HepG2 (cell line): Measurements from ENCODE around the gene ALG14. TPM values are rescaled to one million over a fixed set of nuclear protein-coding genes. Genes with fewer than 3 reads are reported as not detected.

Experiments
- ATAC-seq: fragments of 200-7000 bp; cut with Tn5 transposase; 3 replicates; pipeline ENCODE4 v1.9.1; 2020; ENCODE audit warnings: mild to moderate bottlenecking, moderate library complexity
- BruUV-seq: library from RNA; stranded (reverse); fragments of 400-500 nt; replicated peaks from 2 replicates; lab custom pipeline; 2021; lab: Mats Ljungman, UMichigan
- CTCF ChIA-PET: fragments of 300-600 bp; formaldehyde crosslinking; extraction: SDS; loops from one replicate; lab custom pipeline; 2021; ENCODE audit warnings: low total read pairs, inconsistent platforms, low intra/inter-chr PET ratio; lab: Yijun Ruan, JAX
- POLR2A ChIA-PET: fragments of 350-600 bp; sonication (Branson Sonifier 250); formaldehyde crosslinking; loops from one replicate; lab custom pipeline; 2020; ENCODE audit warnings: antibody characterized with exemption, inconsistent platforms; lab: Yijun Ruan, JAX
- DNase-seq: peaks from one replicate; pipeline ENCODE4 v3.0.0-alpha.2; 2015; ENCODE audit warnings: low spot score
- FAIRE-seq: peaks from 3 replicates; lab custom pipeline; 2011; peaks lifted over from hg19 to GRCh38; lab: Jason Lieb, UNC
- H2AFZ ChIP-seq: one replicate; pipeline ENCODE4 v1.6.1; 2011; ENCODE audit warnings: low read length, inconsistent platforms
- H3K27ac ChIP-seq: fragments of 300-600 bp; 3 replicates; pipeline ENCODE4 v1.8.0; 2011; ENCODE audit warnings: mixed run types, mild to moderate bottlenecking, mixed read lengths, low read length, inconsistent platforms; ENCODE audit not compliant: insufficient read depth; ENCODE audit errors: extremely low read length
- H3K27me3 ChIP-seq, 2 experiments: fragments of 200-600 bp in 1 of 2; 2 replicates in 1 of 2; 3 replicates in 1 of 2; pipeline versions ENCODE4 v1.6.0 to v1.8.0; 2011; ENCODE audit warnings: low read length in 2 of 2, mild to moderate bottlenecking in 2 of 2, moderate library complexity in 2 of 2, inconsistent platforms in 1 of 2; ENCODE audit not compliant: insufficient read depth in 2 of 2, control insufficient read depth in 1 of 2
- H3K36me3 ChIP-seq, 2 experiments: fragments of 200-600 bp in 1 of 2; replicated peaks in 1 of 2; 2 replicates in 1 of 2; 3 replicates in 1 of 2; pipeline versions ENCODE4 v1.5.1 to v1.8.0; 2011; ENCODE audit warnings: low read length in 2 of 2, inconsistent platforms in 1 of 2; ENCODE audit not compliant: insufficient read depth in 2 of 2, control insufficient read depth in 1 of 2
- H3K4me1 ChIP-seq: 2 replicates; pipeline ENCODE4 v1.5.1; 2012; ENCODE audit warnings: low read length, inconsistent platforms; ENCODE audit not compliant: insufficient read depth
- H3K4me2 ChIP-seq: 2 replicates; pipeline ENCODE4 v1.6.0; 2011; ENCODE audit warnings: low read depth, low read length, inconsistent platforms
- H3K4me3 ChIP-seq, 3 experiments: fragments of 200-600 bp in 1 of 3; sonication (generic), shearing (Covaris generic) in 1 of 3; replicated peaks in 1 of 3; 2 replicates each; pipeline ENCODE4 v1.5.1; 2011 to 2016; ENCODE audit warnings: low read length in 3 of 3, inconsistent platforms in 2 of 3, low read depth in 2 of 3, mild to moderate bottlenecking in 2 of 3, control low read depth in 1 of 3, mixed read lengths in 1 of 3; ENCODE audit not compliant: insufficient read depth in 1 of 3
- H3K79me2 ChIP-seq: one replicate; pipeline ENCODE4 v1.6.1; 2011; ENCODE audit warnings: low read length, inconsistent platforms; ENCODE audit not compliant: insufficient read depth
- H3K9ac ChIP-seq: 2 replicates; pipeline ENCODE4 v1.6.0; 2011; ENCODE audit warnings: mild to moderate bottlenecking, low read depth, low read length, inconsistent platforms; ENCODE audit not compliant: insufficient read depth
- H3K9me3 ChIP-seq: 2 replicates; pipeline ENCODE4 v1.5.1; 2012; ENCODE audit warnings: mild to moderate bottlenecking, low read length
- H4K20me1 ChIP-seq: 2 replicates; pipeline ENCODE4 v1.6.0; 2011; ENCODE audit warnings: inconsistent platforms, mild to moderate bottlenecking, low read length, moderate library complexity; ENCODE audit not compliant: insufficient read depth
- BHLHE40 ChIP-seq: IDR thresholded peaks from 2 replicates; pipeline ENCODE4 v1.6.1; 2011; ENCODE audit warnings: low read length, improper control_type of control experiment
- CEBPB ChIP-seq: IDR thresholded peaks from 2 replicates; pipeline ENCODE4 v1.6.1; 2011; ENCODE audit warnings: low read depth, low read length, improper control_type of control experiment, borderline replicate concordance
- FOSL1 ChIP-seq: sonication (generic); formaldehyde crosslinking; IDR thresholded peaks from 2 replicates; pipeline ENCODE4 v1.9.0; 2021; ENCODE audit warnings: missing genetic modification reagents, borderline replicate concordance
- GATAD2A ChIP-seq: IDR thresholded peaks from 2 replicates; pipeline ENCODE4 v1.6.1; 2016
- KMT2B ChIP-seq: IDR thresholded peaks from 2 replicates; pipeline ENCODE4 v1.6.1; 2016; ENCODE audit warnings: missing genetic modification reagents, missing compliant biosample characterization
- MLX ChIP-seq: IDR thresholded peaks from 2 replicates; pipeline ENCODE4 v1.6.1; 2016
- NFYB ChIP-seq: sonication (generic); formaldehyde crosslinking; IDR thresholded peaks from 2 replicates; pipeline ENCODE4 v1.4.0; 2020; ENCODE audit warnings: missing genetic modification reagents
- RXRB ChIP-seq: IDR thresholded peaks from 2 replicates; pipeline ENCODE4 v1.6.1; 2016; ENCODE audit warnings: borderline replicate concordance, missing genetic modification reagents, missing compliant biosample characterization
- SAP130 ChIP-seq: IDR thresholded peaks from 2 replicates; pipeline ENCODE4 v1.6.1; 2016; ENCODE audit warnings: low read depth
- SMAD3 ChIP-seq: sonication (generic); formaldehyde crosslinking; IDR thresholded peaks from 2 replicates; pipeline ENCODE4 v1.4.0; 2020; ENCODE audit warnings: missing genetic modification reagents
- SRY ChIP-seq: sonication (generic); formaldehyde crosslinking; IDR thresholded peaks from 2 replicates; pipeline ENCODE4 v1.8.0; 2022; ENCODE audit warnings: mild to moderate bottlenecking, missing genetic modification reagents
- STAG1 ChIP-seq: sonication (generic); formaldehyde crosslinking; IDR thresholded peaks from 2 replicates; pipeline ENCODE4 v1.4.0; 2020; ENCODE audit warnings: missing genetic modification reagents
- ZNF570 ChIP-seq: sonication (generic); formaldehyde crosslinking; IDR thresholded peaks from 2 replicates; pipeline ENCODE4 v1.4.0; 2020; ENCODE audit warnings: mild to moderate bottlenecking, missing genetic modification reagents, borderline replicate concordance
- ZNF709 ChIP-seq: sonication (generic); formaldehyde crosslinking; IDR thresholded peaks from 2 replicates; pipeline ENCODE4 v1.5.0; 2020; ENCODE audit warnings: mild to moderate bottlenecking, missing genetic modification reagents
- WGBS: methylation state at CpG from one replicate; pipeline ENCODE4 v1.1.6; 2017; ENCODE audit warnings: low lambda C conversion rate; 5-methylcytosine and 5-hydroxymethylcytosine counted together
- in situ Hi-C: cut with HindIII; loops from 2 replicates; pipeline ENCODE4 v1.10.0; 2017; ENCODE audit warnings: low pct_unique_long_range_greater_than_20kb; ENCODE audit not compliant: extremely low pct_ligation_motif_present
- intact Hi-C: fragments of 100-400 bp; cut with micrococcal nuclease; formaldehyde crosslinking; loops from one replicate; pipeline ENCODE4 v1.10.0; 2022; ENCODE audit not compliant: unreplicated experiment
- polyA plus RNA-seq, 8 experiments: library from polyadenylated mRNA; depleted of rRNA in 3 of 8; stranded (reverse) in 7 of 8; unstranded in 1 of 8; fragments of >200 nt; fragmentation: Illumina TruSeq in 4 of 8; extraction: Trizol in 4 of 8; gene quantifications; 2 replicates each; pipeline versions ENCODE4 v1.2.1 to v1.2.3, GENCODE V29; 2011 to 2016; ENCODE audit warnings: low read depth in 4 of 8, missing spikeins in 1 of 8, mixed read lengths in 1 of 8; ENCODE audit not compliant: insufficient read depth in 1 of 8
- total RNA-seq, 5 experiments: library from RNA; depleted of rRNA; stranded (reverse); fragments of >200 nt; fragmentation: Illumina TruSeq; extraction: Trizol; gene quantifications; 2 replicates each; pipeline ENCODE4 v1.2.3, GENCODE V29; 2016; ENCODE audit warnings: low read depth in 1 of 5
- TF ChIP-seq, protein P1 (sequence below): sonication (generic); formaldehyde crosslinking; IDR thresholded peaks from 2 replicates; pipeline ENCODE4; 2020; ENCODE audit warnings: missing genetic modification reagents, mild to moderate bottlenecking, borderline replicate concordance

The ALG14 gene
- total and polyA plus RNA-seq, 2 of the 13 experiments (the other 11 are each of a cell fraction or from before 2014, with no cell fraction given) = 4.5 to 12.7 TPM

DNA sequence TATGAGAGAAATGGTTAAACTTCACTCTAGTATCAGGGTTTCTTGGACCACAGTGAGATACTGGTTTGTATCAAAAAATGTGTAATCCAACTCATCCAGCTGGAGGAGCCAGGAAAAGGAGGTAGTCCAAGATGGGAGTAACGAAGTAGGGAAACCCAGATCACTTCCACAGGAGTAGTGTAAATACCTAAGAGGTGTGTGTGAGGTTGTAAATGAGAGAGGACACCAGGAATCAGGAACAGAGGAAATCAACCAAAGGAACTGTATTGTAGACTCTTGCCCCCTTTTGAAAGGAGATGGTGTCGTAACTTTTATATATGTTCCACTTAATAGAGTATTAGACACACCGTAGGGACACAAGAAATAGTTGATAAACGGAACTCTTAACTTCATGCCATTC, 24.7 kb upstream of the ALG14 start (continued):
- TF ChIP-seq KMT2B = no peak
- TF ChIP-seq ZNF709 (CRISPR knock-in tag) = no peak
- TF ChIP-seq ZNF570 (CRISPR knock-in tag) = no peak
- TF ChIP-seq FOSL1 = no peak
- no peak for TF ChIP-seq CEBPB
- TF ChIP-seq NFYB (CRISPR knock-in tag) = no peak
- TF ChIP-seq, all 625 proteins: peak for 0

DNA sequence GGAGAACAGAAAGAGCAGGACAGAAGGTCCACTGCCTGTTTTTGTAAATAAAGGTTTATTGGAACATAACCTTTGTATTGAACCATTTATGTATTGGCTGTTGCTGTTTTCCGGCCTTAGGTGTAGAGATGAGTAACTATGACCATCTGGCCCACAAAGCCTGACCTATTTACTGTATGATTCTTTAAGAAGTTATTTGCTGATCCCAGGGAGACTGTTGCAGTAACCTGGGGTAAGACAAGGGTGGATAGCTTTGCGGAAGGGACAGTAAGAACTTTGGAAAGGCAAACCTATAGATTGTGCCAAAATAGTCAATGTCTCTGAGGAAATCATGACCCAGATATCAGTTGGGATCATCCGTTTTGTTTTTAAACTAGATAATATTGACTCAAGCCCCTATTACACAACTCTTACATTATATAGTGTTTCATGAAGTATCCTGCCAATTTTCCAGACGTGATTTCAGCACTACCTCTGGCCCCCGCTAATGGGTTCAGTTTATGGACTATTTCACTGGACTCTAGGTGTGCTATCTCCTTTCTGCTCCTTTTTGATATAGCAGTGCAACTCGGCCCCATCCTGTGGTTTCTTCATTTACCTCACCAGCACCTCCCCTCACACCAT, 23.6 kb upstream of the ALG14 start:
- CTCF ChIA-PET = no interaction called here
- WGBS = under 1% methylated on average over 6 of the region's 6 CpGs
- peak overlapping the region; percentile 27 for H3K27ac ChIP-seq
- no peaks in the 10 kb centered on the region for H4K20me1 ChIP-seq
- H3K36me3 ChIP-seq = no peaks in the 10 kb centered on the region
- H3K4me3 ChIP-seq = peak overlapping the region in 2 of 3 experiments; percentile 12 to 24; a peak in 2 of 6 replicates
- FAIRE-seq = no peak
- peak overlapping the region; percentile 11; the same call in 1 of the 2 replicates for H3K9ac ChIP-seq
- H3K4me1 ChIP-seq = peaks cover 24% of the 10 kb centered on the region
- in situ Hi-C loops = no loop called here
- intact Hi-C loops = no loop called here
- DNase-seq = no peak
- BruUV-seq = no TSS peak
- no peaks in the 10 kb centered on the region for H3K79me2 ChIP-seq
- POLR2A ChIA-PET = interaction anchor here (1.0 to 1.4 kb wide), 3 partner anchors 23 to 137 kb away, joined by 3 read pairs; partner anchors contain the start of gene ALG14
- peak overlapping the region; percentile 60 for H3K4me2 ChIP-seq
- peak; percentile 65 for ATAC-seq
- H3K9me3 ChIP-seq = no peaks in the 10 kb centered on the region
- no peaks in the 10 kb centered on the region for H3K27me3 ChIP-seq
- H2AFZ ChIP-seq = peak overlapping the region; percentile 52
- TF ChIP-seq SAP130 (peak; percentile 20; the same call in 1 of the 2 replicates), SRY (CRISPR knock-in tag) (no peak), BHLHE40 (no peak), MLX (CRISPR knock-in tag) (no peak), SMAD3 (0 out of 2 replicates have a peak, but pooled peaks have one; percentile 21), GATAD2A (peak; percentile 9; the same call in 1 of the 2 replicates), RXRB (CRISPR knock-in tag) (peak; percentile 26; the same call in 1 of the 2 replicates), STAG1 (no peak)
- TF ChIP-seq, protein P1, sequence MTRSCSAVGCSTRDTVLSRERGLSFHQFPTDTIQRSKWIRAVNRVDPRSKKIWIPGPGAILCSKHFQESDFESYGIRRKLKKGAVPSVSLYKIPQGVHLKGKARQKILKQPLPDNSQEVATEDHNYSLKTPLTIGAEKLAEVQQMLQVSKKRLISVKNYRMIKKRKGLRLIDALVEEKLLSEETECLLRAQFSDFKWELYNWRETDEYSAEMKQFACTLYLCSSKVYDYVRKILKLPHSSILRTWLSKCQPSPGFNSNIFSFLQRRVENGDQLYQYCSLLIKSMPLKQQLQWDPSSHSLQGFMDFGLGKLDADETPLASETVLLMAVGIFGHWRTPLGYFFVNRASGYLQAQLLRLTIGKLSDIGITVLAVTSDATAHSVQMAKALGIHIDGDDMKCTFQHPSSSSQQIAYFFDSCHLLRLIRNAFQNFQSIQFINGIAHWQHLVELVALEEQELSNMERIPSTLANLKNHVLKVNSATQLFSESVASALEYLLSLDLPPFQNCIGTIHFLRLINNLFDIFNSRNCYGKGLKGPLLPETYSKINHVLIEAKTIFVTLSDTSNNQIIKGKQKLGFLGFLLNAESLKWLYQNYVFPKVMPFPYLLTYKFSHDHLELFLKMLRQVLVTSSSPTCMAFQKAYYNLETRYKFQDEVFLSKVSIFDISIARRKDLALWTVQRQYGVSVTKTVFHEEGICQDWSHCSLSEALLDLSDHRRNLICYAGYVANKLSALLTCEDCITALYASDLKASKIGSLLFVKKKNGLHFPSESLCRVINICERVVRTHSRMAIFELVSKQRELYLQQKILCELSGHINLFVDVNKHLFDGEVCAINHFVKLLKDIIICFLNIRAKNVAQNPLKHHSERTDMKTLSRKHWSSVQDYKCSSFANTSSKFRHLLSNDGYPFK (CRISPR knock-in tag) = no peak
